ENCODE data around the gene GZF1. TPM values are rescaled to one million over a fixed set of nuclear protein-coding genes. Genes with fewer than 3 reads are reported as not detected.
A peak's percentile ranks its signal among the peaks of the same experiment; 100 is the strongest.

The GZF1 gene
- total and polyA plus RNA-seq, 2 experiments from 2014 or later: 5.9 to 11.0 TPM

GRCh38 chr20:23391707-23392310 lies 29.8 kb downstream of the GZF1 start:
- H3K9me3 ChIP-seq (ENCODE audit: low read depth): no peaks in the 10 kb centered on the region
- peaks cover 45% of the 10 kb centered on the region for H3K79me2 ChIP-seq (ENCODE audit: insufficient read depth)
- H3K27me3 ChIP-seq (replicated peaks; ENCODE audit: insufficient read depth): no peaks in the 10 kb centered on the region
- H3K4me3 ChIP-seq: no peak overlapping the region
- in situ Hi-C loops (cut with MboI): no loop called here
- H3F3A ChIP-seq (ENCODE audit: insufficient read depth): no peaks in the 10 kb centered on the region
- DNase-seq: no peak
- TF ChIP-seq EZH2phosphoT487 (IDR thresholded peaks at IDR 0.05; ENCODE audit: insufficient read depth, low read depth) (no peak), EZH2 (IDR thresholded peaks at IDR 0.05; ENCODE audit: insufficient read depth, poor library complexity, severe bottlenecking) (no peak)
- no peak overlapping the region for H2AFZ ChIP-seq
- WGBS, 2 experiments (ENCODE audit: low coverage in 1 of 2, low lambda C conversion rate in 2 of 2, missing lambda C conversion rate in 2 of 2): 92 to 96% methylated on average over 4 of the region's 4 CpGs
- no peak overlapping the region for H3K4me2 ChIP-seq (ENCODE audit: unreplicated experiment)
- H3K36me3 ChIP-seq (ENCODE audit: low read depth): no peaks in the 10 kb centered on the region
- no peaks in the 10 kb centered on the region for H3K4me1 ChIP-seq (ENCODE audit: insufficient read depth)
- H4K20me1 ChIP-seq (ENCODE audit: insufficient read depth): no peaks in the 10 kb centered on the region
- H3K9me2 ChIP-seq (ENCODE audit: insufficient read depth): no peaks in the 10 kb centered on the region
- H3K9ac ChIP-seq: no peak overlapping the region
- H3K27ac ChIP-seq: no peak overlapping the region

GRCh38 chr20:23393996-23394775 lies 32.2 kb downstream of the GZF1 start:
- no peaks in the 10 kb centered on the region for H3K27me3 ChIP-seq (replicated peaks; ENCODE audit: insufficient read depth)
- H2AFZ ChIP-seq: no peak overlapping the region
- no peak overlapping the region for H3K9ac ChIP-seq
- WGBS, 2 experiments (ENCODE audit: low coverage in 1 of 2, low lambda C conversion rate in 2 of 2, missing lambda C conversion rate in 2 of 2): 89 to 92% methylated on average over 4 of the region's 4 CpGs
- H3K9me3 ChIP-seq (ENCODE audit: low read depth): no peaks in the 10 kb centered on the region
- H3K9me2 ChIP-seq (ENCODE audit: insufficient read depth): no peaks in the 10 kb centered on the region
- peaks cover 48% of the 10 kb centered on the region for H3K79me2 ChIP-seq (ENCODE audit: insufficient read depth)
- no peak overlapping the region for H3K4me3 ChIP-seq
- H3K4me1 ChIP-seq (ENCODE audit: insufficient read depth): peaks cover 8% of the 10 kb centered on the region
- H3K27ac ChIP-seq: no peak overlapping the region
- no peak for DNase-seq
- in situ Hi-C loops (cut with MboI): no loop called here
- no peaks in the 10 kb centered on the region for H4K20me1 ChIP-seq (ENCODE audit: insufficient read depth)
- H3K4me2 ChIP-seq (ENCODE audit: unreplicated experiment): no peak overlapping the region
- no peaks in the 10 kb centered on the region for H3K36me3 ChIP-seq (ENCODE audit: low read depth)
- peaks cover 6% of the 10 kb centered on the region; the same call in 1 of the 2 replicates for H3F3A ChIP-seq (ENCODE audit: insufficient read depth)
- TF ChIP-seq EZH2phosphoT487 (IDR thresholded peaks at IDR 0.05; ENCODE audit: insufficient read depth, low read depth): no peak
- TF ChIP-seq EZH2 (IDR thresholded peaks at IDR 0.05; ENCODE audit: insufficient read depth, poor library complexity, severe bottlenecking): no peak

- Histone ChIP-seq H3K4me1 (ENCODE audit: insufficient read depth) (peaks cover 10% of the 10 kb centered on the region), H3K79me2 (ENCODE audit: insufficient read depth) (peaks cover 58% of the 10 kb centered on the region), H3K36me3 (ENCODE audit: low read depth) (no peaks in the 10 kb centered on the region), H3K27ac (no peak overlapping the region), H4K20me1 (ENCODE audit: insufficient read depth) (no peaks in the 10 kb centered on the region), H3F3A (ENCODE audit: insufficient read depth) (peaks cover 15% of the 10 kb centered on the region), H3K9me3 (ENCODE audit: low read depth) (no peaks in the 10 kb centered on the region), H3K27me3 (replicated peaks; ENCODE audit: insufficient read depth) (no peaks in the 10 kb centered on the region), H3K9me2 (ENCODE audit: insufficient read depth) (no peaks in the 10 kb centered on the region), H3K9ac (no peak overlapping the region), H3K4me3 (no peak overlapping the region), H3K4me2 (ENCODE audit: unreplicated experiment) (no peak overlapping the region), H2AFZ (no peak overlapping the region)
- in situ Hi-C loops (cut with MboI): no loop called here
- TF ChIP-seq EZH2 (IDR thresholded peaks at IDR 0.05; ENCODE audit: insufficient read depth, poor library complexity, severe bottlenecking) (no peak), EZH2phosphoT487 (IDR thresholded peaks at IDR 0.05; ENCODE audit: insufficient read depth, low read depth) (no peak)
- DNase-seq: peak; percentile 7
- WGBS, 2 experiments (ENCODE audit: low coverage in 1 of 2, low lambda C conversion rate in 2 of 2, missing lambda C conversion rate in 2 of 2): 50 to 51% methylated on average over 6 of the region's 6 CpGs
Measured at GRCh38 chr20:23396950-23397627, 35.1 kb downstream of the GZF1 start.

DNA sequence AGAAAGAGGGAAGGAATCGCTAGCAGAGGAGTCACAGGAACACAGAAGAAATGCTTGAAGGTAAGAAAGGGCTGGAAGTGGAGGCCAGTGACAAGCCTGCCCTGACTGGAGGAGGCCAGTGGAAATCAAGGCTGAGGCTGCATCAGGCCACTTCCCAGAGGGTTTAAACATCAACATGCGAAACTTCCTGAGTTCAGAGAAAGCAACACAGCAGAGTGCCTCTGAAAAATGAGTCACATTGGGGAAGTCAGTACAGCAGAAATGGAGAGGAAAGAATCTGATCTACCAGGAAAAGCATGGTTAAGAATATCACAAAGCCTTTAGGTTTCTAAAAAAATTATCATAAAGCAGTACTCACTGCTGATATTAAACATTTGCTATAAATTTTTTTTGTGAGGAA lies 36.0 kb downstream of the GZF1 start:
- H3K36me3 ChIP-seq (ENCODE audit: low read depth): no peaks in the 10 kb centered on the region
- TF ChIP-seq EZH2phosphoT487 (IDR thresholded peaks at IDR 0.05; ENCODE audit: insufficient read depth, low read depth): no peak
- TF ChIP-seq EZH2 (IDR thresholded peaks at IDR 0.05; ENCODE audit: insufficient read depth, poor library complexity, severe bottlenecking): no peak
- no peak overlapping the region for H2AFZ ChIP-seq
- no peaks in the 10 kb centered on the region for H3K9me3 ChIP-seq (ENCODE audit: low read depth)
- H3K27me3 ChIP-seq (replicated peaks; ENCODE audit: insufficient read depth): no peaks in the 10 kb centered on the region
- peak overlapping the region; percentile 20; the same call in 1 of the 2 replicates for H3K9ac ChIP-seq
- H4K20me1 ChIP-seq (ENCODE audit: insufficient read depth): no peaks in the 10 kb centered on the region
- H3K4me2 ChIP-seq (ENCODE audit: unreplicated experiment): no peak overlapping the region
- peak; percentile 55 for DNase-seq
- H3K27ac ChIP-seq: peak overlapping the region; percentile 30; the same call in 1 of the 2 replicates
- no peak overlapping the region for H3K4me3 ChIP-seq
- 86 to 87% methylated on average over 2 of the region's 2 CpGs for WGBS, 2 experiments (ENCODE audit: low coverage in 1 of 2, low lambda C conversion rate in 2 of 2, missing lambda C conversion rate in 2 of 2)
- in situ Hi-C loops (cut with MboI): no loop called here
- H3F3A ChIP-seq (ENCODE audit: insufficient read depth): peaks cover 15% of the 10 kb centered on the region
- H3K4me1 ChIP-seq (ENCODE audit: insufficient read depth): peaks cover 10% of the 10 kb centered on the region
- no peaks in the 10 kb centered on the region for H3K9me2 ChIP-seq (ENCODE audit: insufficient read depth)
- peaks cover 67% of the 10 kb centered on the region for H3K79me2 ChIP-seq (ENCODE audit: insufficient read depth)

Measured in GM23248 (cell line).